ENCODE data around the gene MATR3.
A peak's percentile ranks its signal among the peaks of the same experiment; 100 is the strongest.
"Not testable (repeated sequence)": the region's sequence is repeated elsewhere in the genome, so short reads cannot be mapped to it uniquely, and the experiment has no call there.

MATR3 gene

GRCh38 chr5:139306628-139307379 is 13.3 kb downstream of the MATR3 start:
- H3K4me1 ChIP-seq (ENCODE audit: control insufficient read depth, insufficient read depth, low read length) = peaks cover 4% of the 10 kb centered on the region
- no peak overlapping the region for H3K4me3 ChIP-seq (ENCODE audit: low read length)
- H3K9me3 ChIP-seq (ENCODE audit: control insufficient read depth, low read length) = no peaks in the 10 kb centered on the region
- no peaks in the 10 kb centered on the region for H3K27me3 ChIP-seq (ENCODE audit: control insufficient read depth, insufficient read depth, low read length)
- no peak overlapping the region for H3K9ac ChIP-seq (ENCODE audit: low read length)
- no peaks in the 10 kb centered on the region for H3K36me3 ChIP-seq (ENCODE audit: control insufficient read depth, insufficient read depth, low read length)

DNA sequence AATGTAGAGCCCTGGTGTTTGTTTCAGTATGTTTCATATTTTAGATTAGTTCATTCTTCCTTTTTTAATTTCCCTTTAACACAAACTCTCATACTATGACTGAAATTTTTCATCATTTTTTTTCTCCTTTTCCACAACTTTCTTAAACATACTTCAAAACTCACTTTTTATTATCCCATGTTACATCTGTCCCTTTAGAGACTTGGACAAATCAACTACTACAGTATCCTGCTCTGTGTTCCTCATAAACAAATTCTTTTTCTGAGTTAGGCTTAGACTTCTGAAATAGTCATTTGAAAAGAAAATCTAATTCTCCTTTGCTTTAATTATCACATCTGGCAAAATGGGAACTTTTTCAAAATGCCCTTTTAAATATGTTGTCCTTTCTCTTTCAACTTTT is 15.3 kb downstream of the MATR3 start:
- H3K4me3 ChIP-seq (ENCODE audit: low read length) = no peak overlapping the region
- peaks cover 4% of the 10 kb centered on the region for H3K4me1 ChIP-seq (ENCODE audit: control insufficient read depth, insufficient read depth, low read length)
- no peaks in the 10 kb centered on the region for H3K36me3 ChIP-seq (ENCODE audit: control insufficient read depth, insufficient read depth, low read length)
- no peak overlapping the region for H3K9ac ChIP-seq (ENCODE audit: low read length)
- H3K27me3 ChIP-seq (ENCODE audit: control insufficient read depth, insufficient read depth, low read length) = no peaks in the 10 kb centered on the region
- no peaks in the 10 kb centered on the region for H3K9me3 ChIP-seq (ENCODE audit: control insufficient read depth, low read length)

GRCh38 chr5:139310715-139311186 is 17.2 kb downstream of the MATR3 start:
- not testable (repeated sequence) for H3K9ac ChIP-seq (ENCODE audit: low read length); H3K27me3 ChIP-seq (ENCODE audit: control insufficient read depth, insufficient read depth, low read length); H3K36me3 ChIP-seq (ENCODE audit: control insufficient read depth, insufficient read depth, low read length); H3K4me3 ChIP-seq (ENCODE audit: low read length); H3K9me3 ChIP-seq (ENCODE audit: control insufficient read depth, low read length); H3K4me1 ChIP-seq (ENCODE audit: control insufficient read depth, insufficient read depth, low read length)

- Histone ChIP-seq H3K27me3 (ENCODE audit: control insufficient read depth, insufficient read depth, low read length) (no peaks in the 10 kb centered on the region), H3K4me1 (ENCODE audit: control insufficient read depth, insufficient read depth, low read length) (no peaks in the 10 kb centered on the region), H3K9ac (ENCODE audit: low read length) (no peak overlapping the region), H3K36me3 (ENCODE audit: control insufficient read depth, insufficient read depth, low read length) (peaks cover 7% of the 10 kb centered on the region), H3K4me3 (ENCODE audit: low read length) (no peak overlapping the region), H3K9me3 (ENCODE audit: control insufficient read depth, low read length) (no peaks in the 10 kb centered on the region)
Measured at GRCh38 chr5:139312075-139312474, 18.5 kb downstream of the MATR3 start.

- no peaks in the 10 kb centered on the region for H3K9me3 ChIP-seq (ENCODE audit: control insufficient read depth, low read length)
- peaks cover 7% of the 10 kb centered on the region for H3K36me3 ChIP-seq (ENCODE audit: control insufficient read depth, insufficient read depth, low read length)
- no peak overlapping the region for H3K4me3 ChIP-seq (ENCODE audit: low read length)
- H3K27me3 ChIP-seq (ENCODE audit: control insufficient read depth, insufficient read depth, low read length) = no peaks in the 10 kb centered on the region
- H3K9ac ChIP-seq (ENCODE audit: low read length) = no peak overlapping the region
- no peaks in the 10 kb centered on the region for H3K4me1 ChIP-seq (ENCODE audit: control insufficient read depth, insufficient read depth, low read length)
Measured at GRCh38 chr5:139314276-139314675, 20.7 kb downstream of the MATR3 start.

GRCh38 chr5:139315056-139315615 is 21.6 kb downstream of the MATR3 start:
- Histone ChIP-seq H3K27me3 (ENCODE audit: control insufficient read depth, insufficient read depth, low read length) (no peaks in the 10 kb centered on the region), H3K9me3 (ENCODE audit: control insufficient read depth, low read length) (no peaks in the 10 kb centered on the region), H3K4me1 (ENCODE audit: control insufficient read depth, insufficient read depth, low read length) (no peaks in the 10 kb centered on the region), H3K36me3 (ENCODE audit: control insufficient read depth, insufficient read depth, low read length) (peaks cover 7% of the 10 kb centered on the region), H3K4me3 (ENCODE audit: low read length) (no peak overlapping the region), H3K9ac (ENCODE audit: low read length) (no peak overlapping the region)

GRCh38 chr5:139335811-139336210 is 42.3 kb downstream of the MATR3 start:
- no peaks in the 10 kb centered on the region for H3K9me3 ChIP-seq (ENCODE audit: control insufficient read depth, low read length)
- no peak overlapping the region for H3K4me3 ChIP-seq (ENCODE audit: low read length)
- H3K4me1 ChIP-seq (ENCODE audit: control insufficient read depth, insufficient read depth, low read length) = peaks cover under 1% of the 10 kb centered on the region
- H3K36me3 ChIP-seq (ENCODE audit: control insufficient read depth, insufficient read depth, low read length) = no peaks in the 10 kb centered on the region
- no peak overlapping the region for H3K9ac ChIP-seq (ENCODE audit: low read length)
- no peaks in the 10 kb centered on the region for H3K27me3 ChIP-seq (ENCODE audit: control insufficient read depth, insufficient read depth, low read length)

GRCh38 chr5:139340051-139340450 is 46.5 kb downstream of the MATR3 start:
- Histone ChIP-seq H3K36me3 (ENCODE audit: control insufficient read depth, insufficient read depth, low read length) (no peaks in the 10 kb centered on the region), H3K9me3 (ENCODE audit: control insufficient read depth, low read length) (no peaks in the 10 kb centered on the region), H3K27me3 (ENCODE audit: control insufficient read depth, insufficient read depth, low read length) (no peaks in the 10 kb centered on the region), H3K4me1 (ENCODE audit: control insufficient read depth, insufficient read depth, low read length) (peaks cover 14% of the 10 kb centered on the region), H3K9ac (ENCODE audit: low read length) (no peak overlapping the region), H3K4me3 (ENCODE audit: low read length) (no peak overlapping the region)

DNA sequence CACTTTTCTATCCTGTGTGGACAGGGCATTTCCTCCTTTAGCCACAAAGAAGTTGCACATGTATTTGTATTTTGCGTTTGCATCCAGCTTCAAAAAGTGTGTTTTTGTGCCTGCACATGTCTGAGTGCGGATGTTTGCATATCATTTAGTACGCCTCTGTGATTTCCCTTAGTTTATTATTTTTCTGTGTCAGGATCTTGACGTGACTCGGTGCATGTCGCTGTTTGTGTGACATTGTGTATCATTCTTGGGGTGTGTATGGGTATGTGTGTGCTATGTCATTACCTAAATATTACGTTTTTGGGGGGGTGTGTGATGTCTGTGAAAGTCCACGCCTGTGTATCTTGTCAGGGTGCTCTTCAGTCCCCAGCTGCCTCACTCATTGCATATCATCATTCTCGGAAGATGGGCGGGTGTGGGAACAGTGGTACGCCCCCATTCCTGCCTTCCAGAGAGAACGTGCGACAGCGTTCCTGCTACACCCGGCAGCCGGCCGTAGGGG is 47.7 kb downstream of the MATR3 start:
- Histone ChIP-seq H3K36me3 (ENCODE audit: control insufficient read depth, insufficient read depth, low read length) (no peaks in the 10 kb centered on the region), H3K9ac (ENCODE audit: low read length) (peak overlapping the region; percentile 44), H3K4me1 (ENCODE audit: control insufficient read depth, insufficient read depth, low read length) (peaks cover 14% of the 10 kb centered on the region), H3K4me3 (ENCODE audit: low read length) (peak overlapping the region; percentile 79), H3K9me3 (ENCODE audit: control insufficient read depth, low read length) (no peaks in the 10 kb centered on the region), H3K27me3 (ENCODE audit: control insufficient read depth, insufficient read depth, low read length) (no peaks in the 10 kb centered on the region)

DNA sequence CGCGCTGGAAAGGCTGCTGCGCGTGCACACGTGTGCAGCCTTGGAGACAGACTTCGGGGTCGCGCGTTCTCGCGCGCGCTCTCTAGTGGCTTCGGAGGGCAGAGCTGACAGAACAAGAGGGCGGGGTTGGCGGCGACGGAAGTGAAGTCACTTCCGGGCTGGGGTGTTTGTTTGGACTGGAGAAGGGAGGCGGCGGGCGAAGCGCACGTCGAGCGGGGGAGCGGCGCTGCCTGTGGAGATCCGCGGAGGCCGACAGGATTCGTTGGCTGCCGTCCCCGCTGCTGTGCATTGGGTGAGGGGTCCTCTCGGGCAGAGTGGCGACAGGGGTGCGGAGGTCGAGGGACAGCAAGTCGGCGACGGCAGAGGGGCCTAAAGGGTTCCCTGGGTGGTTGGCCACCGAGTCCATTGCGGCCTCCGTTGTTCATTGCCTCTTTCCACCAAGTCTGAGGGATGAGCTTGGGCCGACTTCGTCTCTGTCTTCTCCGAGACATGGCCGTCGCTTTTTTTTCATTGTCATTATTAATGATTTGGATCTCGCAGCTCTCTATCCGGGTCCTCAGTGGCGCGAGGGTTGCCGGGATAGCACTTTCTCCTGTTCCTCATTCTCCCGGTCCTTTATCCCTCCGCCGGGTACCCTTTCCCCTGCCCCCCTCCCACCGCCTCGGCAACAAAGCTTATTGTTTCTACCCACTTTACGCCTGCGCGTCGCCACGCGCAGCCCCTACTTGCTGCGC is 48.3 kb downstream of the MATR3 start, which contains the start of gene PAIP2:
TSS of gene PAIP2 (plus strand) at position 166 of the 734 bp plus-strand sequence. CDS start 21,931 bp downstream, outside the sequence.
- H3K27me3 ChIP-seq (ENCODE audit: control insufficient read depth, insufficient read depth, low read length) = no peaks in the 10 kb centered on the region
- H3K4me3 ChIP-seq (ENCODE audit: low read length) = peak within 1 kb of the TSS; percentile 79
- H3K9ac ChIP-seq (ENCODE audit: low read length) = peak within 1 kb of the TSS; percentile 92
- peaks cover 14% of the 10 kb centered on the region for H3K4me1 ChIP-seq (ENCODE audit: control insufficient read depth, insufficient read depth, low read length)
- H3K9me3 ChIP-seq (ENCODE audit: control insufficient read depth, low read length) = no peaks in the 10 kb centered on the region
- no peaks in the 10 kb centered on the region for H3K36me3 ChIP-seq (ENCODE audit: control insufficient read depth, insufficient read depth, low read length)

GRCh38 chr5:139342423-139342723 is 48.8 kb downstream of the MATR3 start:
- peak overlapping the region; percentile 79 for H3K4me3 ChIP-seq (ENCODE audit: low read length)
- no peaks in the 10 kb centered on the region for H3K9me3 ChIP-seq (ENCODE audit: control insufficient read depth, low read length)
- peak overlapping the region; percentile 92 for H3K9ac ChIP-seq (ENCODE audit: low read length)
- H3K4me1 ChIP-seq (ENCODE audit: control insufficient read depth, insufficient read depth, low read length) = peaks cover 14% of the 10 kb centered on the region
- H3K27me3 ChIP-seq (ENCODE audit: control insufficient read depth, insufficient read depth, low read length) = no peaks in the 10 kb centered on the region
- no peaks in the 10 kb centered on the region for H3K36me3 ChIP-seq (ENCODE audit: control insufficient read depth, insufficient read depth, low read length)

GRCh38 chr5:139343476-139343875 is 49.9 kb downstream of the MATR3 start:
- no peak overlapping the region for H3K9ac ChIP-seq (ENCODE audit: low read length)
- H3K9me3 ChIP-seq (ENCODE audit: control insufficient read depth, low read length) = no peaks in the 10 kb centered on the region
- no peaks in the 10 kb centered on the region for H3K27me3 ChIP-seq (ENCODE audit: control insufficient read depth, insufficient read depth, low read length)
- H3K4me3 ChIP-seq (ENCODE audit: low read length) = no peak overlapping the region
- no peaks in the 10 kb centered on the region for H3K36me3 ChIP-seq (ENCODE audit: control insufficient read depth, insufficient read depth, low read length)
- peaks cover 14% of the 10 kb centered on the region for H3K4me1 ChIP-seq (ENCODE audit: control insufficient read depth, insufficient read depth, low read length)
